ENCODE measurements around the gene CEPT1.

DNA sequence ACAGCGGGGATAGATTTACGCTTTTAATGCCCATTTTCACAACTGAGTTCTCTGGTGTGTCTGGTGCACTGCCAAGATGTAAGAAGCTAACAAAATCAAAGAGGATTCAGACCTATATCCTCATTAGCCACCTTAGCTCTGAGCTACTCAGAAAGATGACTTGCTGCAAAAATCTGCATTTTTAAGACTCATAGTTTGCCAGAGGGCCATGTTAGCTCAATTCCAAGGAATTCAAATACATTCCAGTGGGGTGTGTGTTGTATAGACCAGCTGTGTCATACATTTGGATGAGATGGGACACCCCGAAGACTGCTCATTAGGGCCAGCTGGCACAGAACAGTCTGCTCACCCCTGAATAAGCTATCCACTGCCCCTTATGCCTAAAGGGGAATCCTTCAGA is 51.5 kb downstream of the CEPT1 start:
- TF ChIP-seq, protein P1, sequence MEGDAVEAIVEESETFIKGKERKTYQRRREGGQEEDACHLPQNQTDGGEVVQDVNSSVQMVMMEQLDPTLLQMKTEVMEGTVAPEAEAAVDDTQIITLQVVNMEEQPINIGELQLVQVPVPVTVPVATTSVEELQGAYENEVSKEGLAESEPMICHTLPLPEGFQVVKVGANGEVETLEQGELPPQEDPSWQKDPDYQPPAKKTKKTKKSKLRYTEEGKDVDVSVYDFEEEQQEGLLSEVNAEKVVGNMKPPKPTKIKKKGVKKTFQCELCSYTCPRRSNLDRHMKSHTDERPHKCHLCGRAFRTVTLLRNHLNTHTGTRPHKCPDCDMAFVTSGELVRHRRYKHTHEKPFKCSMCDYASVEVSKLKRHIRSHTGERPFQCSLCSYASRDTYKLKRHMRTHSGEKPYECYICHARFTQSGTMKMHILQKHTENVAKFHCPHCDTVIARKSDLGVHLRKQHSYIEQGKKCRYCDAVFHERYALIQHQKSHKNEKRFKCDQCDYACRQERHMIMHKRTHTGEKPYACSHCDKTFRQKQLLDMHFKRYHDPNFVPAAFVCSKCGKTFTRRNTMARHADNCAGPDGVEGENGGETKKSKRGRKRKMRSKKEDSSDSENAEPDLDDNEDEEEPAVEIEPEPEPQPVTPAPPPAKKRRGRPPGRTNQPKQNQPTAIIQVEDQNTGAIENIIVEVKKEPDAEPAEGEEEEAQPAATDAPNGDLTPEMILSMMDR (IDR thresholded peaks at IDR 0.05; ENCODE audit: insufficient read depth, low read depth, low read length), result no peak
- TF ChIP-seq EZH2 (IDR thresholded peaks at IDR 0.05; ENCODE audit: insufficient read depth, low read length), result no peak

Measured in astrocyte (in vitro differentiated cells and primary cell).